IMR-90 (cell line): ENCODE results near the gene NIPA2. TPM values are rescaled to one million over a fixed set of nuclear protein-coding genes. Genes with fewer than 3 reads are reported as not detected.

ENCODE experiments used
- ATAC-seq: fragments of 200-7000 bp; cut with Tn5 transposase; 2 replicates; pipeline ENCODE4 v1.9.1; 2020; ENCODE audit warnings: low read depth, mild to moderate bottlenecking, moderate library complexity
- BruUV-seq: library from RNA; stranded (reverse); fragments of 400-500 nt; replicated peaks from 2 replicates; lab custom pipeline; 2021; lab: Mats Ljungman, UMichigan
- CTCF ChIA-PET: fragments of 300-600 bp; formaldehyde crosslinking; extraction: SDS; loops from one replicate; lab custom pipeline; 2021; ENCODE audit warnings: antibody characterized with exemption; lab: Yijun Ruan, JAX
- POLR2A ChIA-PET: fragments of 300-600 bp; sonication (Branson Sonifier 250); formaldehyde crosslinking; loops from one replicate; lab custom pipeline; 2022; ENCODE audit warnings: antibody characterized with exemption; ENCODE audit not compliant: unreplicated experiment; lab: Charles Lee
- DNase-seq: peaks from one replicate; pipeline ENCODE4 v3.0.0; 2013
- H2AFZ ChIP-seq: replicated peaks from 2 replicates; pipeline ENCODE3; 2013; ENCODE audit warnings: low read length, mild to moderate bottlenecking; ENCODE audit not compliant: poor library complexity
- H2AK5ac ChIP-seq: 2 replicates; pipeline ENCODE4 v1.6.1; 2013; ENCODE audit warnings: low read depth, low read length, inconsistent platforms
- H2AK9ac ChIP-seq: replicated peaks from 2 replicates; pipeline ENCODE3; 2013; ENCODE audit warnings: mild to moderate bottlenecking, low read depth, low read length, moderate library complexity; ENCODE audit not compliant: poor library complexity
- H2BK120ac ChIP-seq: 2 replicates; pipeline ENCODE4 v1.6.1; 2013; ENCODE audit warnings: low read depth, low read length, inconsistent platforms
- H2BK15ac ChIP-seq: 3 replicates; pipeline ENCODE4 v1.6.1; 2013; ENCODE audit warnings: low read depth, low read length, inconsistent platforms
- H2BK20ac ChIP-seq: 2 replicates; pipeline ENCODE4 v1.6.1; 2013; ENCODE audit warnings: low read depth, mild to moderate bottlenecking, inconsistent platforms, low read length, moderate library complexity
- H2BK5ac ChIP-seq: 2 replicates; pipeline ENCODE4 v1.6.1; 2013; ENCODE audit warnings: mild to moderate bottlenecking, low read depth, low read length, inconsistent platforms; ENCODE audit not compliant: poor library complexity, severe bottlenecking
- H3K14ac ChIP-seq: replicated peaks from 2 replicates; pipeline ENCODE4 v1.6.1; 2013; ENCODE audit warnings: low read depth, low read length, inconsistent platforms
- H3K18ac ChIP-seq: 2 replicates; pipeline ENCODE4 v1.6.1; 2013; ENCODE audit warnings: low read depth, low read length, control low read depth
- H3K23ac ChIP-seq: 2 replicates; pipeline ENCODE4 v1.6.1; 2013; ENCODE audit warnings: low read depth, low read length, inconsistent platforms
- H3K27ac ChIP-seq: 2 replicates; pipeline ENCODE4 v1.5.1; 2013; ENCODE audit warnings: mild to moderate bottlenecking, control low read depth, low read length; ENCODE audit not compliant: insufficient read depth
- H3K27me3 ChIP-seq: 2 replicates; pipeline ENCODE4 v1.6.1; 2013; ENCODE audit warnings: low read length; ENCODE audit not compliant: control insufficient read depth, insufficient read depth
- H3K36me3 ChIP-seq: 2 replicates; pipeline ENCODE4 v1.6.1; 2013; ENCODE audit warnings: low read length, mixed read lengths; ENCODE audit not compliant: control insufficient read depth, insufficient read depth
- H3K4ac ChIP-seq: 2 replicates; pipeline ENCODE4 v1.6.1; 2013; ENCODE audit warnings: low read depth, low read length, inconsistent platforms
- H3K4me1 ChIP-seq: 2 replicates; pipeline ENCODE4 v1.6.1; 2013; ENCODE audit warnings: low read length, mixed read lengths; ENCODE audit not compliant: control insufficient read depth, insufficient read depth
- H3K4me2 ChIP-seq: 2 replicates; pipeline ENCODE4 v1.6.1; 2013; ENCODE audit warnings: low read depth, mild to moderate bottlenecking, control low read depth, low read length, moderate library complexity
- H3K4me3 ChIP-seq: 2 replicates; pipeline ENCODE4 v1.5.1; 2013; ENCODE audit warnings: low read depth, mild to moderate bottlenecking, control low read depth, low read length, moderate library complexity; ENCODE audit not compliant: insufficient read depth
- H3K56ac ChIP-seq: 2 replicates; pipeline ENCODE4 v1.6.1; 2013; ENCODE audit warnings: low read length, inconsistent platforms; ENCODE audit not compliant: insufficient read depth; ENCODE audit errors: extremely low read depth
- H3K79me1 ChIP-seq, 2 experiments: 2 replicates each; pipeline ENCODE4 v1.6.1; 2013; ENCODE audit warnings: low read length in 2 of 2, inconsistent platforms in 1 of 2, low read depth in 1 of 2
- H3K9ac ChIP-seq: 2 replicates; pipeline ENCODE4 v1.6.1; 2013; ENCODE audit warnings: low read depth, low read length, control low read depth
- H3K9me1 ChIP-seq: 2 replicates; pipeline ENCODE4 v1.6.1; 2013; ENCODE audit warnings: low read length, inconsistent platforms; ENCODE audit not compliant: insufficient read depth
- H3K9me3 ChIP-seq: 2 replicates; pipeline ENCODE4 v1.6.1; 2013; ENCODE audit warnings: low read length; ENCODE audit not compliant: control insufficient read depth, insufficient read depth
- H4K20me1 ChIP-seq: 2 replicates; pipeline ENCODE4 v1.6.1; 2013; ENCODE audit warnings: low read length, inconsistent platforms; ENCODE audit not compliant: insufficient read depth
- H4K5ac ChIP-seq: 2 replicates; pipeline ENCODE4 v1.6.1; 2013; ENCODE audit warnings: mild to moderate bottlenecking, low read depth, low read length, control low read depth
- H4K8ac ChIP-seq, 2 experiments: 2 replicates each; pipeline ENCODE4 v1.6.1; 2013; ENCODE audit warnings: low read depth in 2 of 2, low read length in 2 of 2, control low read depth in 1 of 2, inconsistent platforms in 1 of 2
- H4K91ac ChIP-seq: 2 replicates; pipeline ENCODE4 v1.6.1; 2013; ENCODE audit warnings: low read depth, low read length, inconsistent platforms; ENCODE audit not compliant: insufficient read depth
- BHLHE40 ChIP-seq: fragments of 150-350 bp; IDR thresholded peaks from 2 replicates; pipeline ENCODE4 v1.6.1; 2016; ENCODE audit warnings: mild to moderate bottlenecking, low read depth, low read length
- CEBPB ChIP-seq: IDR thresholded peaks from 2 replicates; pipeline ENCODE4 v1.6.1; 2012; ENCODE audit warnings: low read depth, low read length, improper control_type of control experiment
- CHD1 ChIP-seq: IDR thresholded peaks from 2 replicates; pipeline ENCODE4 v1.6.1; 2012; ENCODE audit warnings: low read depth, low read length, improper control_type of control experiment
- CTCF ChIP-seq: conservative IDR thresholded peaks from 2 replicates; pipeline ENCODE4 v1.5.1; 2012; ENCODE audit warnings: mild to moderate bottlenecking, low read depth, low read length, improper control_type of control experiment
- ELK1 ChIP-seq: fragments of 150-350 bp; IDR thresholded peaks from 2 replicates; pipeline ENCODE4 v1.6.1; 2016; ENCODE audit warnings: low read depth, mild to moderate bottlenecking, low read length, moderate library complexity, borderline replicate concordance
- FOS ChIP-seq: fragments of 150-350 bp; IDR thresholded peaks from 2 replicates; pipeline ENCODE4 v1.6.1; 2016; ENCODE audit warnings: low read depth, low read length
- MAFK ChIP-seq: IDR thresholded peaks from 2 replicates; pipeline ENCODE4 v1.6.1; 2012; ENCODE audit warnings: low read depth, low read length, improper control_type of control experiment
- MAZ ChIP-seq: IDR thresholded peaks from 2 replicates; pipeline ENCODE4 v1.6.1; 2012; ENCODE audit warnings: low read depth, mild to moderate bottlenecking, low read length, improper control_type of control experiment, moderate library complexity, borderline replicate concordance
- MXI1 ChIP-seq: IDR thresholded peaks from 2 replicates; pipeline ENCODE4 v1.6.1; 2012; ENCODE audit warnings: low read depth, mild to moderate bottlenecking, low read length, moderate library complexity, borderline replicate concordance
- NFE2L2 ChIP-seq: fragments of 150-350 bp; IDR thresholded peaks from 2 replicates; pipeline ENCODE4 v1.6.1; 2016; ENCODE audit warnings: low read depth, mild to moderate bottlenecking, low read length
- RAD21 ChIP-seq: IDR thresholded peaks from 2 replicates; pipeline ENCODE4 v1.6.1; 2012; ENCODE audit warnings: low read length, improper control_type of control experiment
- RCOR1 ChIP-seq: IDR thresholded peaks from 2 replicates; pipeline ENCODE4 v1.6.1; 2012; ENCODE audit warnings: mild to moderate bottlenecking, low read length, improper control_type of control experiment; ENCODE audit not compliant: insufficient replicate concordance
- RFX5 ChIP-seq: IDR thresholded peaks from 2 replicates; pipeline ENCODE4 v1.8.0; 2012; ENCODE audit warnings: low read depth, mild to moderate bottlenecking, low read length, moderate library complexity
- SMC3 ChIP-seq: fragments of 150-350 bp; IDR thresholded peaks from 2 replicates; pipeline ENCODE4 v1.6.1; 2016; ENCODE audit warnings: low read depth, mild to moderate bottlenecking, antibody characterized with exemption, low read length, moderate library complexity
- USF2 ChIP-seq: fragments of 150-350 bp; IDR thresholded peaks from 2 replicates; pipeline ENCODE4 v1.6.1; 2017; ENCODE audit warnings: mild to moderate bottlenecking, antibody characterized with exemption, low read length, low read depth
- WGBS, 2 experiments: methylation state at CpG; one replicate each; pipeline versions ENCODE4 v1.1.5 to v1.1.7; 2013; ENCODE audit warnings: missing lambda C conversion rate in 2 of 2; ENCODE audit not compliant: insufficient read length in 1 of 2; ENCODE audit errors: extremely low coverage in 2 of 2; 5-methylcytosine and 5-hydroxymethylcytosine counted together
- dilution Hi-C: fragments of 300-500 bp; cut with HindIII; formaldehyde crosslinking; loops from one replicate; pipeline ENCODE4 v1.14.3; 2018; ENCODE audit warnings: low sequenced_read_pairs; ENCODE audit not compliant: unreplicated experiment
- in situ Hi-C: fragments of 300-500 bp; cut with MboI; formaldehyde crosslinking; loops from 3 replicates; pipeline ENCODE4 v1.14.3; 2019; ENCODE audit warnings: low sequenced_read_pairs, inconsistent platforms, mixed read lengths
- intact Hi-C: fragments of 100-400 bp; cut with micrococcal nuclease; formaldehyde crosslinking; loops from 2 replicates; pipeline ENCODE4 v1.10.0; 2022
- polyA plus RNA-seq, 3 experiments: library from polyadenylated mRNA; depleted of rRNA; stranded (reverse); fragments of >200 nt; gene quantifications; 2 replicates each; pipeline ENCODE4 v1.2.3, GENCODE V29; 2012; ENCODE audit warnings: low replicate concordance in 1 of 3
- total RNA-seq: library from RNA; depleted of rRNA; stranded (reverse); fragments of >200 nt; gene quantifications from 2 replicates; pipeline ENCODE4 v1.2.3, GENCODE V29; 2012

Gene NIPA2
- total and polyA plus RNA-seq, 2 of the 4 experiments (the other 2 are of a cell fraction), result 33.0 to 38.0 TPM

GRCh38 chr15:22903961-22904534 is 65.6 kb downstream of the NIPA2 start:
- POLR2A ChIA-PET, result no interaction called here
- BruUV-seq, result no TSS peak

More at GRCh38 chr15:22903961-22904534, 65.6 kb downstream of the NIPA2 start:
- no peak overlapping the region for H3K9ac ChIP-seq
- 89% methylated on average over 4 of the region's 19 CpGs; no CpG with 5 or more reads in 1 of the 2 experiments for WGBS, 2 experiments
- dilution Hi-C loops, result no loop called here
- no peak overlapping the region for H2BK120ac ChIP-seq
- H3K14ac ChIP-seq, result no peak overlapping the region
- no peak overlapping the region for H2BK5ac ChIP-seq
- peaks cover 0 to 5% of the 10 kb centered on the region in 2 experiments; a peak in 1 of 4 replicates for H3K79me1 ChIP-seq
- H2AK5ac ChIP-seq, result no peak overlapping the region
- no peak overlapping the region for H4K91ac ChIP-seq
- no peak overlapping the region for H3K23ac ChIP-seq
- no peak for TF ChIP-seq CTCF
- TF ChIP-seq CHD1, result no peak
- TF ChIP-seq ELK1, result no peak
- TF ChIP-seq RAD21, result no peak
- no peak for TF ChIP-seq MXI1
- no peak for TF ChIP-seq BHLHE40
- TF ChIP-seq MAZ, result no peak
- TF ChIP-seq RCOR1, result no peak
- no peak for TF ChIP-seq SMC3
- TF ChIP-seq CEBPB, result no peak
- TF ChIP-seq NFE2L2, result no peak
- TF ChIP-seq RFX5, result no peak
- TF ChIP-seq MAFK, result no peak
- TF ChIP-seq FOS, result no peak
- TF ChIP-seq USF2, result no peak
- no peak overlapping the region for H2AK9ac ChIP-seq
- H4K5ac ChIP-seq, result no peak overlapping the region
- no peak overlapping the region for H2BK20ac ChIP-seq
- H2BK15ac ChIP-seq, result no peak overlapping the region
- H3K4me3 ChIP-seq, result no peak overlapping the region
- CTCF ChIA-PET, result no interaction called here
- H3K4me1 ChIP-seq, result no peaks in the 10 kb centered on the region
- no peaks in the 10 kb centered on the region for H4K20me1 ChIP-seq
- H3K36me3 ChIP-seq, result peaks cover 64% of the 10 kb centered on the region
- H3K27ac ChIP-seq, result no peak overlapping the region
- no peaks in the 10 kb centered on the region for H3K9me1 ChIP-seq
- H3K18ac ChIP-seq, result no peak overlapping the region
- H2AFZ ChIP-seq, result no peak overlapping the region
- H3K9me3 ChIP-seq, result no peaks in the 10 kb centered on the region
- no peak overlapping the region for H3K4me2 ChIP-seq
- H4K8ac ChIP-seq, result no peak overlapping the region
- H3K4ac ChIP-seq, result no peak overlapping the region
- DNase-seq (no peak), ATAC-seq (no peak)
- H3K56ac ChIP-seq, result no peak overlapping the region
- in situ Hi-C loops, result no loop called here
- no peaks in the 10 kb centered on the region for H3K27me3 ChIP-seq
- intact Hi-C loops, result no loop called here
